A673 (cell line): Measurements from ENCODE around the gene SYNJ2.

Experiments used
- EZH2 ChIP-seq: fragments of 200-600 bp; sonication (generic); IDR thresholded peaks from 2 replicates; pipeline ENCODE4 v1.6.1; 2017; ENCODE audit warnings: borderline replicate concordance, low read depth, mild to moderate bottlenecking, mixed read lengths, antibody characterized with exemption, low read length; ENCODE audit not compliant: poor library complexity, severe bottlenecking
- TF ChIP-seq, protein P1 (sequence below): fragments of 300-800, 200-600 bp; sonication (generic); conservative IDR thresholded peaks from 2 replicates; pipeline ENCODE4 v1.5.1; 2017; ENCODE audit warnings: low read depth, mild to moderate bottlenecking, antibody characterized with exemption, low read length, moderate library complexity, mixed read lengths

DNA sequence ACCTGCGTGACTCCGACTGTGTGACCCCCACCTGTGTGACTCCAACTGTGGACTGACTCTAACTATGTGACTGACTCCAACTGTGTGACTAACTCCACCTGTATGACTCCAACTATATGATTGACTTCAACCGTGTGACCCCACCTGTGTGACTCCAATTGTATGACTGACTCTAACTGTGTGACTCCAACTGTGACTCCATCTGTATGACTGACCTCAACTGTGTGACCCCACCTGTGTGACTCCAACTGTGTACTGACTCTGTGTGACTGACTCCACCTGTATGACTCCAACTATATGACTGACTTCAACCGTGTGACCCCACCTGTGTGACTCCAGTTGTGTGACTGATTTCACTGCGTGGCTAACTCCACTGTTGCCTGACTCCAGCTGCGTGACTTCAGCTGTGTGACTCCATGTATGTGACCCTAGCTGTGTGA, 38.6 kb downstream of the SYNJ2 start:
- TF ChIP-seq, protein P1, sequence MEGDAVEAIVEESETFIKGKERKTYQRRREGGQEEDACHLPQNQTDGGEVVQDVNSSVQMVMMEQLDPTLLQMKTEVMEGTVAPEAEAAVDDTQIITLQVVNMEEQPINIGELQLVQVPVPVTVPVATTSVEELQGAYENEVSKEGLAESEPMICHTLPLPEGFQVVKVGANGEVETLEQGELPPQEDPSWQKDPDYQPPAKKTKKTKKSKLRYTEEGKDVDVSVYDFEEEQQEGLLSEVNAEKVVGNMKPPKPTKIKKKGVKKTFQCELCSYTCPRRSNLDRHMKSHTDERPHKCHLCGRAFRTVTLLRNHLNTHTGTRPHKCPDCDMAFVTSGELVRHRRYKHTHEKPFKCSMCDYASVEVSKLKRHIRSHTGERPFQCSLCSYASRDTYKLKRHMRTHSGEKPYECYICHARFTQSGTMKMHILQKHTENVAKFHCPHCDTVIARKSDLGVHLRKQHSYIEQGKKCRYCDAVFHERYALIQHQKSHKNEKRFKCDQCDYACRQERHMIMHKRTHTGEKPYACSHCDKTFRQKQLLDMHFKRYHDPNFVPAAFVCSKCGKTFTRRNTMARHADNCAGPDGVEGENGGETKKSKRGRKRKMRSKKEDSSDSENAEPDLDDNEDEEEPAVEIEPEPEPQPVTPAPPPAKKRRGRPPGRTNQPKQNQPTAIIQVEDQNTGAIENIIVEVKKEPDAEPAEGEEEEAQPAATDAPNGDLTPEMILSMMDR, result no peak
- TF ChIP-seq EZH2, result no peak
